K562 (cell line): ENCODE results near the gene ERH. TPM values are rescaled to one million over a fixed set of nuclear protein-coding genes. Genes with fewer than 3 reads are reported as not detected.

ENCODE experiments used
- ATAC-seq: fragments of 200-7000 bp; cut with Tn5 transposase; 3 replicates; pipeline ENCODE4 v1.9.1; 2020; ENCODE audit warnings: moderate library complexity
- BruUV-seq: library from RNA; stranded (reverse); fragments of 400-500 nt; replicated peaks from 2 replicates; lab custom pipeline; 2021; lab: Mats Ljungman, UMichigan
- CTCF ChIA-PET: fragments of 300-600 bp; formaldehyde crosslinking; extraction: SDS; loops from one replicate; lab custom pipeline; 2021; ENCODE audit warnings: low intra/inter-chr PET ratio; lab: Yijun Ruan, JAX
- POLR2A ChIA-PET: fragments of 300-600, 350-650 bp; sonication (Branson Sonifier 250); formaldehyde crosslinking; extraction: SDS; loops from one replicate; lab custom pipeline; 2021; ENCODE audit warnings: antibody characterized with exemption, inconsistent platforms; lab: Yijun Ruan, JAX
- DNase-seq, 4 experiments: peaks; one replicate each; pipeline versions ENCODE4 v3.0.0 to v3.0.0-alpha.2; 2011 to 2018; ENCODE audit warnings: low spot score in 3 of 4, mixed read lengths in 3 of 4; ENCODE audit errors: extremely low read depth in 1 of 4
- FAIRE-seq: peaks from 2 replicates; lab custom pipeline; 2011; peaks lifted over from hg19 to GRCh38; lab: Jason Lieb, UNC
- H2AFZ ChIP-seq: 2 replicates; pipeline ENCODE4 v1.6.0; 2011; ENCODE audit warnings: low read depth, low read length, control low read depth, inconsistent platforms
- H3K27ac ChIP-seq: fragments of 200-600 bp; 3 replicates; pipeline ENCODE4 v1.8.0; 2011; ENCODE audit warnings: low read depth, mild to moderate bottlenecking, control low read depth, inconsistent platforms, low read length, moderate library complexity, mixed read lengths; ENCODE audit errors: extremely low read depth
- H3K27me3 ChIP-seq, 2 experiments: fragments of 300-600 bp in 1 of 2; 2 replicates in 1 of 2; 3 replicates in 1 of 2; pipeline versions ENCODE4 v1.6.0 to v1.8.0; 2011; ENCODE audit warnings: inconsistent platforms in 2 of 2, low read length in 2 of 2, mild to moderate bottlenecking in 1 of 2, mixed read lengths in 1 of 2, moderate library complexity in 1 of 2; ENCODE audit not compliant: control insufficient read depth in 2 of 2, insufficient read depth in 2 of 2
- H3K36me3 ChIP-seq: fragments of 300-600 bp; 3 replicates; pipeline ENCODE4 v1.8.0; 2011; ENCODE audit warnings: mild to moderate bottlenecking, low read length, inconsistent platforms; ENCODE audit not compliant: control insufficient read depth, insufficient read depth
- H3K4me1 ChIP-seq, 2 experiments: fragments of 200-600 bp in 1 of 2; replicated peaks in 1 of 2; 2 replicates in 1 of 2; 3 replicates in 1 of 2; pipeline versions ENCODE4 v1.5.1 to v1.8.0; 2011; ENCODE audit warnings: inconsistent platforms in 2 of 2, low read length in 2 of 2, mild to moderate bottlenecking in 1 of 2, mixed read lengths in 1 of 2, moderate library complexity in 1 of 2; ENCODE audit not compliant: control insufficient read depth in 2 of 2, insufficient read depth in 2 of 2
- H3K4me2 ChIP-seq: 2 replicates; pipeline ENCODE4 v1.6.1; 2011; ENCODE audit warnings: low read length, control low read depth, inconsistent platforms, mixed read lengths; ENCODE audit not compliant: insufficient read depth
- H3K4me3 ChIP-seq: fragments of 200-600 bp; sonication (generic), shearing (Covaris generic); 2 replicates; pipeline ENCODE4 v1.5.1; 2016; ENCODE audit warnings: control low read depth, inconsistent platforms
- H3K79me2 ChIP-seq: fragments of 200-600 bp; 3 replicates; pipeline ENCODE4 v1.8.0; 2011; ENCODE audit warnings: low read length, inconsistent platforms; ENCODE audit not compliant: control insufficient read depth, insufficient read depth
- H3K9ac ChIP-seq, 2 experiments: 2 replicates each; pipeline versions ENCODE4 v1.6.0 to v1.6.1; 2011; ENCODE audit warnings: low read depth in 2 of 2, low read length in 2 of 2, control low read depth in 1 of 2, inconsistent platforms in 1 of 2, mild to moderate bottlenecking in 1 of 2, mixed read lengths in 1 of 2; ENCODE audit not compliant: insufficient read depth in 1 of 2
- H3K9me1 ChIP-seq: one replicate; pipeline ENCODE4 v1.6.0; 2011; ENCODE audit warnings: inconsistent platforms, mild to moderate bottlenecking, low read length, moderate library complexity; ENCODE audit not compliant: control insufficient read depth, insufficient read depth
- H3K9me3 ChIP-seq: replicated peaks from 2 replicates; pipeline ENCODE4 v1.5.1; 2011; ENCODE audit warnings: low read depth, low read length, inconsistent platforms; ENCODE audit not compliant: control insufficient read depth, insufficient read depth
- H4K20me1 ChIP-seq: replicated peaks from 2 replicates; pipeline ENCODE4 v1.6.1; 2011; ENCODE audit warnings: low read length, inconsistent platforms, mixed read lengths; ENCODE audit not compliant: control insufficient read depth, insufficient read depth
- ETV6 ChIP-seq, 3 experiments: fragments of 150-350 bp in 1 of 3; sonication (generic) in 1 of 3; formaldehyde crosslinking in 1 of 3; IDR thresholded peaks; 2 replicates each; pipeline versions ENCODE4 v1.6.1 to v1.8.0; 2014 to 2022; ENCODE audit warnings: borderline replicate concordance in 2 of 3, low read depth in 2 of 3, antibody characterized with exemption in 1 of 3, low read length in 1 of 3, mild to moderate bottlenecking in 1 of 3, missing genetic modification reagents in 1 of 3
- FOXA1 ChIP-seq: fragments of 450-650 bp; IDR thresholded peaks from 2 replicates; pipeline ENCODE4 v1.6.1; 2016; ENCODE audit warnings: mild to moderate bottlenecking, borderline replicate concordance
- HBP1 ChIP-seq: fragments of 450-650 bp; formaldehyde crosslinking; IDR thresholded peaks from 2 replicates; pipeline ENCODE4 v1.4.0; 2022; ENCODE audit warnings: missing genetic modification characterization
- STAT5A ChIP-seq: IDR thresholded peaks from 2 replicates; pipeline ENCODE4 v1.6.1; 2012; ENCODE audit warnings: low read length, inconsistent platforms, borderline replicate concordance
- TAL1 ChIP-seq: fragments of 450-650 bp; IDR thresholded peaks from 2 replicates; pipeline ENCODE4 v1.6.1; 2016; ENCODE audit warnings: mild to moderate bottlenecking
- ZBTB11 ChIP-seq, 3 experiments: fragments of 200-800 bp in 1 of 3; fragments of 250-450 bp in 1 of 3; fragments of 450-650 bp in 1 of 3; sonication (Bioruptor Pico) in 1 of 3; sonication (Bioruptor generic) in 1 of 3; formaldehyde crosslinking in 1 of 3; IDR thresholded peaks; 2 replicates each; pipeline versions ENCODE4 v1.6.1 to v1.8.0; 2016 to 2022; ENCODE audit warnings: mild to moderate bottlenecking in 2 of 3, missing genetic modification characterization in 2 of 3, missing compliant biosample characterization in 1 of 3, moderate library complexity in 1 of 3
- ZNF197 ChIP-seq: fragments of 200-800 bp; sonication (Bioruptor generic); IDR thresholded peaks from 2 replicates; pipeline ENCODE4 v1.6.1; 2016; ENCODE audit warnings: low read depth, missing genetic modification characterization, missing compliant biosample characterization
- WGBS: fragments of 100-300 bp; shearing (Covaris generic); methylation state at CpG from one replicate; pipeline ENCODE4 v1.1.6; 2016; ENCODE audit warnings: low coverage, mixed read lengths; ENCODE audit not compliant: insufficient coverage; ENCODE audit errors: missing lambda C conversion rate; 5-methylcytosine and 5-hydroxymethylcytosine counted together
- in situ Hi-C: fragments of 300-500 bp; cut with MboI; formaldehyde crosslinking; loops from 4 replicates; pipeline ENCODE4 v1.15.0; 2018; ENCODE audit warnings: inconsistent platforms, mixed read lengths
- intact Hi-C: fragments of 100-400 bp; cut with micrococcal nuclease; formaldehyde crosslinking; loops from 2 replicates; pipeline ENCODE4 v1.14.2; 2022
- polyA plus RNA-seq, 8 experiments: library from polyadenylated mRNA; depleted of rRNA in 4 of 8; stranded (reverse) in 5 of 8; unstranded in 3 of 8; fragments of >200 nt; fragmentation: Nextera tagmentation in 2 of 8; fragmentation: Illumina TruSeq in 1 of 8; extraction: Ambion mirVana in 2 of 8; extraction: Trizol in 1 of 8; gene quantifications; 2 replicates each; pipeline versions ENCODE4 v1.2.1 to v1.2.3, GENCODE V29; 2011 to 2014; ENCODE audit warnings: inconsistent platforms in 1 of 8, missing spikeins in 1 of 8
- total RNA-seq, 7 experiments: library from RNA; depleted of rRNA in 6 of 7; stranded (reverse); fragments of >200 nt in 6 of 7; fragmentation: Illumina TruSeq in 2 of 7; extraction: Trizol in 2 of 7; gene quantifications; 2 replicates each; pipeline versions ENCODE4 v1.2.1 to v1.2.3, GENCODE V29; 2011 to 2021; ENCODE audit warnings: low replicate concordance in 1 of 7

ERH gene
- total and polyA plus RNA-seq, 9 of the 15 experiments (the other 6 are each of a cell fraction or from before 2014, with no cell fraction given), result 78.2 to 474 (median 250) TPM

- Histone ChIP-seq H3K4me2 (no peak overlapping the region), H3K27me3 (no peaks in the 10 kb centered on the region), H3K9me3 (no peaks in the 10 kb centered on the region), H3K9me1 (no peaks in the 10 kb centered on the region), H3K36me3 (peaks cover 23% of the 10 kb centered on the region; the same call in 1 of the 3 replicates), H3K9ac (no peak overlapping the region), H3K27ac (no peak overlapping the region), H3K4me3 (no peak overlapping the region), H4K20me1 (no peaks in the 10 kb centered on the region), H2AFZ (no peak overlapping the region), H3K79me2 (peaks cover 9% of the 10 kb centered on the region), H3K4me1 (no peaks in the 10 kb centered on the region)
- WGBS, result 67% methylated on average over 10 of the region's 12 CpGs
- intact Hi-C loops, result no loop called here
- ChIA-PET CTCF (no interaction called here), POLR2A (interaction anchor here (0.7 kb wide), 1 partner anchor 85 kb away, joined by 3 read pairs; no protein-coding TSS in a partner anchor)
- in situ Hi-C loops, result no loop called here
- FAIRE-seq, result peak; percentile 86
- BruUV-seq, result no TSS peak
- peak in 2 of 4 experiments; percentile 16 to 47 for DNase-seq
- TF ChIP-seq FOXA1 (no peak), ETV6 (IDR thresholded peaks at IDR 0.05; ENCODE audit: borderline replicate concordance in 1 of 2, low read depth in 2 of 2, low read length in 1 of 2) (no peak), ETV6 (CRISPR knock-in tag; IDR thresholded peaks at IDR 0.05; ENCODE audit: borderline replicate concordance) (no peak), HBP1 (no peak), STAT5A (no peak), TAL1 (no peak), ZNF197 (CRISPR knock-in tag) (no peak), ZBTB11 (CRISPR knock-in tag; IDR thresholded peaks at IDR 0.05) (no peak)
- ATAC-seq, result peak; percentile 93
Measured at GRCh38 chr14:69439521-69440270, 41.6 kb upstream of the ERH start.
